Psoas muscle (tissue), 8 donors: Measurements from ENCODE around the gene PXYLP1. TPM values are rescaled to one million over a fixed set of nuclear protein-coding genes. Genes with fewer than 3 reads are reported as not detected.
"Not testable (repeated sequence)": the region's sequence is repeated elsewhere in the genome, so short reads cannot be mapped to it uniquely, and the experiment has no call there.

Experiments used
- ATAC-seq, 4 donors: fragments of 200-7000 bp; cut with Tn5 transposase; one replicate each; pipeline ENCODE4 v1.9.1; 2020; ENCODE audit warnings: moderate library complexity in 3 of 4, mild to moderate bottlenecking in 2 of 4
- DNase-seq, 2 donors: peaks; one replicate each; pipeline ENCODE4 v3.0.0-alpha.2; 2020
- H3K27ac ChIP-seq: fragments of 200-600 bp; one replicate; pipeline ENCODE4 v1.8.0; 2022
- H3K27me3 ChIP-seq, 3 donors: fragments of 200-600 bp in 1 of 3; one replicate each; pipeline versions ENCODE4 v1.6.1 to v1.8.0; 2013 to 2022; ENCODE audit warnings: low read length in 2 of 3, mild to moderate bottlenecking in 2 of 3, moderate library complexity in 1 of 3; ENCODE audit not compliant: insufficient read depth in 3 of 3
- H3K36me3 ChIP-seq, 2 donors: fragments of 200-600 bp in 1 of 2; one replicate each; pipeline versions ENCODE4 v1.6.1 to v1.8.0; 2013 to 2022; ENCODE audit warnings: low read depth in 1 of 2, mild to moderate bottlenecking in 1 of 2, moderate library complexity in 1 of 2; ENCODE audit not compliant: insufficient read depth in 1 of 2
- H3K4me1 ChIP-seq: fragments of 200-600 bp; one replicate; pipeline ENCODE4 v1.8.0; 2022
- H3K4me3 ChIP-seq: fragments of 200-600 bp; one replicate; pipeline ENCODE4 v1.8.0; 2022; ENCODE audit warnings: mild to moderate bottlenecking
- H3K9me3 ChIP-seq: fragments of 200-600 bp; one replicate; pipeline ENCODE4 v1.8.0; 2022
- CTCF ChIP-seq: fragments of 200-600 bp; IDR thresholded peaks from one replicate; pipeline ENCODE4 v1.8.0; 2022; ENCODE audit warnings: antibody characterized with exemption
- WGBS, 3 donors: extraction: QIAGEN DNeasy Blood & Tissue Kit; methylation state at CpG; one replicate each; pipeline versions ENCODE4 v1.1.6 to v1.1.7; 2013; 5-methylcytosine and 5-hydroxymethylcytosine counted together
- intact Hi-C, 2 donors: fragments of 100-400 bp; cut with DNase I; formaldehyde crosslinking; loops; one replicate each; pipeline versions ENCODE4 v1.11.0 to v1.14.2; 2022
- polyA plus RNA-seq, 3 donors: library from polyadenylated mRNA; stranded (reverse); fragments of 200-250 nt; gene quantifications; one replicate each; pipeline ENCODE4 v1.2.3, GENCODE V29; 2013
- total RNA-seq, 4 donors: library from RNA; stranded (reverse); fragmentation: NEBNext Ultra II Directional in 2 of 4; extraction: Animal tissue kit (Norgen Biotek cat#: 25700) in 2 of 4; gene quantifications; one replicate each; pipeline versions ENCODE4 v1.2.1 to v1.2.4, GENCODE V29; 2021 to 2023
- donor health status: healthy with polysubstance abuse.
- donor health status: DM: no; HTN: no; CAD: no; lungs with moderate emphysema.
- donor health status: Bipolar disorder and iron deficiency.
- donor health status: healthy.
- donor health status: DM: yes; HTN: yes; CAD: no.
- donor health status: DM: no; HTN: no; CAD: no.
- donor health status: DM: no; HTN: no; CAD: no.
- donor health status: DM: yes; HTN: yes; CAD: no.

Gene PXYLP1
- total and polyA plus RNA-seq, 7 donors: 0.83 to 6.8 (median 1.8) TPM

- 79 to 81% (median 80%) methylated on average over 4 of the region's 4 CpGs for WGBS, 3 donors
- no peak for TF ChIP-seq CTCF
- intact Hi-C loops: no loop called here
- DNase-seq (no peak), ATAC-seq (no peak)
- no peak overlapping the region for H3K4me3 ChIP-seq
- H3K36me3 ChIP-seq: no peaks in the 10 kb centered on the region
- no peaks in the 10 kb centered on the region for H3K9me3 ChIP-seq
- H3K4me1 ChIP-seq: no peaks in the 10 kb centered on the region
- no peak overlapping the region for H3K27ac ChIP-seq
- H3K27me3 ChIP-seq: no peaks in the 10 kb centered on the region
Observed at GRCh38 chr3:141203866-141204265, 27.8 kb upstream of the PXYLP1 start.

GRCh38 chr3:141204343-141204742 is 27.3 kb upstream of the PXYLP1 start:
- TF ChIP-seq CTCF: no peak
- no peaks in the 10 kb centered on the region for H3K27me3 ChIP-seq
- H3K4me3 ChIP-seq: no peak overlapping the region
- no peaks in the 10 kb centered on the region for H3K4me1 ChIP-seq
- ATAC-seq (no peak), DNase-seq (no peak)
- H3K27ac ChIP-seq: no peak overlapping the region
- no peaks in the 10 kb centered on the region for H3K9me3 ChIP-seq
- no peaks in the 10 kb centered on the region for H3K36me3 ChIP-seq
- WGBS, 3 donors: 89 to 93% (median 93%) methylated on average over 4 of the region's 4 CpGs
- intact Hi-C loops: no loop called here

- ATAC-seq, H3K9me3 ChIP-seq, H3K27me3 ChIP-seq, H3K27ac ChIP-seq, intact Hi-C loops, H3K4me1 ChIP-seq, DNase-seq, H3K36me3 ChIP-seq, H3K4me3 ChIP-seq: not testable (repeated sequence)
- 77 to 88% (median 86%) methylated on average over 1 of the region's 1 CpG for WGBS, 3 donors
Observed at GRCh38 chr3:141211306-141211705, 20.3 kb upstream of the PXYLP1 start.

GRCh38 chr3:141212101-141212500 is 19.5 kb upstream of the PXYLP1 start:
- Histone ChIP-seq H3K4me3 (no peak overlapping the region), H3K9me3 (peaks cover 2% of the 10 kb centered on the region), H3K4me1 (no peaks in the 10 kb centered on the region), H3K27me3 (no peaks in the 10 kb centered on the region), H3K27ac (no peak overlapping the region), H3K36me3 (no peaks in the 10 kb centered on the region)
- DNase-seq: no peak
- 86 to 98% (median 96%) methylated on average over 2 of the region's 2 CpGs for WGBS, 3 donors
- ATAC-seq: no peak
- TF ChIP-seq CTCF: no peak
- intact Hi-C loops: no loop called here

GRCh38 chr3:141212555-141212954 is 19.1 kb upstream of the PXYLP1 start:
- Histone ChIP-seq H3K27ac (no peak overlapping the region), H3K4me1 (no peaks in the 10 kb centered on the region), H3K9me3 (peaks cover 2% of the 10 kb centered on the region), H3K4me3 (no peak overlapping the region), H3K36me3 (no peaks in the 10 kb centered on the region), H3K27me3 (no peaks in the 10 kb centered on the region)
- ATAC-seq (no peak), DNase-seq (no peak)
- intact Hi-C loops: no loop called here
- TF ChIP-seq CTCF: no peak
